PFSK-1 (cell line): ENCODE data around the gene CLUH.

ENCODE experiments used
- FOXP2 ChIP-seq: optimal IDR thresholded peaks from 2 replicates; pipeline ENCODE3; 2011; ENCODE audit warnings: borderline replicate concordance, control low read depth, inconsistent platforms; ENCODE audit not compliant: insufficient read depth; ENCODE audit errors: extremely low read length, extremely low read depth
- POLR2AphosphoS5 ChIP-seq: IDR thresholded peaks from 2 replicates; pipeline ENCODE4 v1.6.1; 2012; ENCODE audit warnings: low read depth, mild to moderate bottlenecking, control low read depth, low read length, moderate library complexity
- REST ChIP-seq, 2 experiments: IDR thresholded peaks; 2 replicates each; pipeline versions ENCODE4 v1.6.1 to v1.8.0; 2011 to 2012; ENCODE audit warnings: low read depth in 2 of 2, low read length in 2 of 2, control low read depth in 1 of 2, inconsistent platforms in 1 of 2, mild to moderate bottlenecking in 1 of 2, moderate library complexity in 1 of 2; ENCODE audit not compliant: insufficient read depth in 1 of 2
- SIN3A ChIP-seq: IDR thresholded peaks from 2 replicates; pipeline ENCODE4 v1.6.1; 2012; ENCODE audit warnings: mild to moderate bottlenecking, low read length, moderate library complexity, borderline replicate concordance; ENCODE audit not compliant: insufficient read depth
- TAF1 ChIP-seq: IDR thresholded peaks from 2 replicates; pipeline ENCODE4 v1.6.1; 2012; ENCODE audit warnings: low read length, control low read depth, borderline replicate concordance; ENCODE audit not compliant: insufficient read depth

CLUH gene

GRCh38 chr17:2737693-2738092 is 26.1 kb upstream of the CLUH start:
- no peak for TF ChIP-seq TAF1
- no peak for TF ChIP-seq FOXP2
- TF ChIP-seq SIN3A: no peak
- TF ChIP-seq REST (IDR thresholded peaks at IDR 0.05; ENCODE audit: insufficient read depth in 1 of 2, low read depth in 2 of 2, low read length in 2 of 2): no peak
- no peak for TF ChIP-seq POLR2AphosphoS5

GRCh38 chr17:2736956-2737355 is 25.4 kb upstream of the CLUH start:
- TF ChIP-seq TAF1 (no peak), FOXP2 (no peak), REST (IDR thresholded peaks at IDR 0.05; ENCODE audit: insufficient read depth in 1 of 2, low read depth in 2 of 2, low read length in 2 of 2) (no peak), SIN3A (no peak), POLR2AphosphoS5 (no peak)

- TF ChIP-seq POLR2AphosphoS5 (no peak), TAF1 (no peak), REST (IDR thresholded peaks at IDR 0.05; ENCODE audit: insufficient read depth in 1 of 2, low read depth in 2 of 2, low read length in 2 of 2) (no peak), FOXP2 (no peak), SIN3A (no peak)
Observed at GRCh38 chr17:2735896-2736295, 24.3 kb upstream of the CLUH start.

- no peak for TF ChIP-seq SIN3A
- no peak for TF ChIP-seq FOXP2
- no peak for TF ChIP-seq POLR2AphosphoS5
- TF ChIP-seq TAF1: no peak
- no peak for TF ChIP-seq REST (IDR thresholded peaks at IDR 0.05; ENCODE audit: insufficient read depth in 1 of 2, low read depth in 2 of 2, low read length in 2 of 2)
Observed at GRCh38 chr17:2734939-2735338, 23.4 kb upstream of the CLUH start.

GRCh38 chr17:2731807-2732206 is 20.2 kb upstream of the CLUH start:
- no peak for TF ChIP-seq SIN3A
- no peak for TF ChIP-seq FOXP2
- TF ChIP-seq POLR2AphosphoS5: no peak
- TF ChIP-seq REST (IDR thresholded peaks at IDR 0.05; ENCODE audit: insufficient read depth in 1 of 2, low read depth in 2 of 2, low read length in 2 of 2): no peak
- TF ChIP-seq TAF1: no peak
